PC-3 (cell line): ENCODE results near the gene CASS4. TPM values are rescaled to one million over a fixed set of nuclear protein-coding genes. Genes with fewer than 3 reads are reported as not detected.

Experiments
- ATAC-seq: fragments of 200-7000 bp; cut with Tn5 transposase; 2 replicates; pipeline ENCODE4 v1.9.1; 2020; ENCODE audit warnings: mild to moderate bottlenecking, moderate library complexity
- BruUV-seq: library from RNA; stranded (reverse); fragments of 400-500 nt; replicated peaks from 2 replicates; lab custom pipeline; 2021; lab: Mats Ljungman, UMichigan
- CTCF ChIA-PET: fragments of 300-600 bp; sonication (Branson Sonifier 250); formaldehyde crosslinking; loops from one replicate; lab custom pipeline; 2022; ENCODE audit warnings: antibody characterized with exemption; lab: Charles Lee
- POLR2A ChIA-PET: fragments of 300-600 bp; sonication (Branson Sonifier 250); formaldehyde crosslinking; loops from one replicate; lab custom pipeline; 2022; ENCODE audit warnings: antibody characterized with exemption; ENCODE audit not compliant: unreplicated experiment; lab: Charles Lee
- DNase-seq: peaks from one replicate; pipeline ENCODE4 v3.0.0-alpha.2; 2015
- H2AFZ ChIP-seq: fragments of 300-600 bp; sonication (generic); 2 replicates; pipeline ENCODE4 v1.6.0; 2016; ENCODE audit warnings: antibody characterized with exemption, low read length
- H3F3A ChIP-seq: fragments of 300-600 bp; sonication (generic); one replicate; pipeline ENCODE4 v1.6.0; 2017; ENCODE audit warnings: antibody characterized with exemption, low read length, control low read depth, mild to moderate bottlenecking; ENCODE audit not compliant: unreplicated experiment
- H3K27ac ChIP-seq: fragments of 300-600 bp; sonication (generic); 2 replicates; pipeline ENCODE4 v1.5.1; 2016; ENCODE audit warnings: mild to moderate bottlenecking, low read length
- H3K27me3 ChIP-seq: fragments of 300-600 bp; sonication (generic); 2 replicates; pipeline ENCODE4 v1.6.1; 2016; ENCODE audit warnings: low read length, mixed read lengths
- H3K36me3 ChIP-seq: fragments of 300-600 bp; sonication (generic); 2 replicates; pipeline ENCODE4 v1.6.1; 2016; ENCODE audit warnings: low read depth, mixed run types, low read length, mixed read lengths
- H3K4me1 ChIP-seq: fragments of 300-600 bp; sonication (generic); 2 replicates; pipeline ENCODE4 v1.5.1; 2016; ENCODE audit warnings: low read length; ENCODE audit not compliant: insufficient read depth
- H3K4me2 ChIP-seq: fragments of 300-600 bp; sonication (generic); 2 replicates; pipeline ENCODE4 v1.6.0; 2016; ENCODE audit warnings: low read length
- H3K4me3 ChIP-seq: fragments of 300-600 bp; sonication (generic); 2 replicates; pipeline ENCODE4 v1.5.1; 2016; ENCODE audit warnings: mild to moderate bottlenecking, low read length, mixed read lengths
- H3K79me2 ChIP-seq: fragments of 300-600 bp; sonication (generic); 2 replicates; pipeline ENCODE4 v1.6.1; 2017; ENCODE audit warnings: low read length, mixed read lengths
- H3K9ac ChIP-seq: fragments of 300-600 bp; sonication (generic); 2 replicates; pipeline ENCODE4 v1.6.0; 2016; ENCODE audit warnings: mild to moderate bottlenecking, low read length
- H3K9me2 ChIP-seq: fragments of 300-600 bp; sonication (generic); replicated peaks from 2 replicates; pipeline ENCODE4 v1.6.1; 2016; ENCODE audit warnings: mixed run types, low read length, mixed read lengths
- H3K9me3 ChIP-seq: fragments of 300-600 bp; sonication (generic); 2 replicates; pipeline ENCODE4 v1.6.1; 2016; ENCODE audit warnings: low read length, mixed read lengths
- H4K20me1 ChIP-seq: fragments of 300-600 bp; sonication (generic); 2 replicates; pipeline ENCODE4 v1.6.1; 2016; ENCODE audit warnings: low read length, mixed read lengths
- CTCF ChIP-seq: fragments of 300-600 bp; sonication (generic); conservative IDR thresholded peaks from 2 replicates; pipeline ENCODE4 v1.5.1; 2017; ENCODE audit warnings: antibody characterized with exemption, low read depth, mild to moderate bottlenecking, low read length
- EZH2 ChIP-seq: fragments of 300-600 bp; sonication (generic); IDR thresholded peaks from one replicate; pipeline ENCODE4 v1.6.1; 2017; ENCODE audit warnings: antibody characterized with exemption, mild to moderate bottlenecking, low read length; ENCODE audit not compliant: unreplicated experiment
- EZH2phosphoT487 ChIP-seq: fragments of 300-600 bp; sonication (generic); IDR thresholded peaks from 2 replicates; pipeline ENCODE4 v1.6.1; 2018; ENCODE audit warnings: mild to moderate bottlenecking, antibody characterized with exemption, low read length, borderline replicate concordance
- intact Hi-C: fragments of 100-400 bp; cut with micrococcal nuclease; formaldehyde crosslinking; loops from 2 replicates; pipeline ENCODE4 v1.9.0; 2023
- total RNA-seq: library from RNA; depleted of rRNA; stranded (reverse); fragments of >200 nt; gene quantifications from 2 replicates; pipeline ENCODE4 v1.2.3, GENCODE V29; 2014

CASS4 gene
- total RNA-seq, 1 experiment from 2014 or later: 0.04 TPM

GRCh38 chr20:56393653-56394052 lies 18.4 kb upstream of the CASS4 start:
- POLR2A ChIA-PET: interaction anchor here (0.7 kb wide), 1 partner anchor 34 kb away, joined by 3 read pairs; no protein-coding TSS in a partner anchor
- H3K4me3 ChIP-seq: peak overlapping the region; percentile 87
- H3K9me3 ChIP-seq: no peaks in the 10 kb centered on the region
- no peaks in the 10 kb centered on the region for H3F3A ChIP-seq
- no TSS peak for BruUV-seq
- peaks cover 76% of the 10 kb centered on the region for H3K79me2 ChIP-seq
- H3K9ac ChIP-seq: peak overlapping the region; percentile 96
- TF ChIP-seq EZH2 (no peak), CTCF (no peak), EZH2phosphoT487 (no peak)
- ATAC-seq (no peak), DNase-seq (no peak)
- no peak overlapping the region for H3K27ac ChIP-seq
- H3K4me1 ChIP-seq: peaks cover 24% of the 10 kb centered on the region
- peak overlapping the region; percentile 96 for H3K4me2 ChIP-seq
- CTCF ChIA-PET: no interaction called here
- H4K20me1 ChIP-seq: no peaks in the 10 kb centered on the region
- H2AFZ ChIP-seq: no peak overlapping the region
- H3K9me2 ChIP-seq: no peaks in the 10 kb centered on the region
- peaks cover 53% of the 10 kb centered on the region for H3K36me3 ChIP-seq
- no peaks in the 10 kb centered on the region for H3K27me3 ChIP-seq
- intact Hi-C loops: no loop called here

- ATAC-seq (no peak), DNase-seq (no peak)
- intact Hi-C loops: no loop called here
- Histone ChIP-seq H3K36me3 (peaks cover 53% of the 10 kb centered on the region), H4K20me1 (no peaks in the 10 kb centered on the region), H3K4me2 (no peak overlapping the region), H3K9me2 (no peaks in the 10 kb centered on the region), H3K4me3 (no peak overlapping the region), H3K27me3 (no peaks in the 10 kb centered on the region), H3K27ac (no peak overlapping the region), H3K9ac (no peak overlapping the region), H3K9me3 (no peaks in the 10 kb centered on the region), H3K4me1 (peaks cover 17% of the 10 kb centered on the region), H3K79me2 (peaks cover 61% of the 10 kb centered on the region), H2AFZ (no peak overlapping the region), H3F3A (peaks cover 3% of the 10 kb centered on the region)
- CTCF ChIA-PET: no interaction called here
- TF ChIP-seq EZH2phosphoT487 (no peak), CTCF (no peak), EZH2 (no peak)
- BruUV-seq: no TSS peak
- POLR2A ChIA-PET: no interaction called here
Measured at GRCh38 chr20:56395166-56395565, 16.9 kb upstream of the CASS4 start.

GRCh38 chr20:56400001-56400640 lies 11.9 kb upstream of the CASS4 start:
- H3K9ac ChIP-seq: no peak overlapping the region
- H3F3A ChIP-seq: peaks cover 3% of the 10 kb centered on the region
- DNase-seq (peak; percentile 84), ATAC-seq (peak; percentile 84)
- peaks cover 29% of the 10 kb centered on the region for H3K79me2 ChIP-seq
- peaks cover 80% of the 10 kb centered on the region for H3K36me3 ChIP-seq
- no peaks in the 10 kb centered on the region for H4K20me1 ChIP-seq
- no peaks in the 10 kb centered on the region for H3K4me1 ChIP-seq
- CTCF ChIA-PET: no interaction called here
- TF ChIP-seq EZH2phosphoT487 (no peak), CTCF (peak; percentile 95), EZH2 (no peak)
- no peak overlapping the region for H3K4me3 ChIP-seq
- no peaks in the 10 kb centered on the region for H3K27me3 ChIP-seq
- intact Hi-C loops: loop anchor here (1.0 to 2.0 kb wide), 3 partner anchors 69 to 177 kb away; partner anchors contain the start of gene RTF2
- POLR2A ChIA-PET: no interaction called here
- H2AFZ ChIP-seq: no peak overlapping the region
- no peaks in the 10 kb centered on the region for H3K9me3 ChIP-seq
- BruUV-seq: no TSS peak
- H3K4me2 ChIP-seq: no peak overlapping the region
- no peak overlapping the region for H3K27ac ChIP-seq
- no peaks in the 10 kb centered on the region for H3K9me2 ChIP-seq
